CD4-positive, alpha-beta T cell treated with Interleukin-4 for 1 hour (primary cell): Measurements from ENCODE around the gene ARL8A.
"Not testable (repeated sequence)": the region's sequence is repeated elsewhere in the genome, so short reads cannot be mapped to it uniquely, and the experiment has no call there.

Source experiments
- DNase-seq, 2 donors: peaks; one replicate each; pipeline ENCODE4 v3.0.0-alpha.2; 2020 to 2022

Gene ARL8A

GRCh38 chr1:202156590-202156989 is 12.1 kb upstream of the ARL8A start:
- DNase-seq: no peak

- DNase-seq: peak in 1 of 2 donors; percentile 21
Observed at GRCh38 chr1:202155478-202156021, 11.0 kb upstream of the ARL8A start.

- DNase-seq: peak; percentile 65 to 71
Observed at GRCh38 chr1:202154766-202155477, 10.4 kb upstream of the ARL8A start.

- no peak for DNase-seq
Observed at GRCh38 chr1:202154148-202154765, 9.7 kb upstream of the ARL8A start.

GRCh38 chr1:202153284-202153683 is 8.7 kb upstream of the ARL8A start:
- DNase-seq: no peak

GRCh38 chr1:202152399-202152798 is 7.9 kb upstream of the ARL8A start:
- no peak for DNase-seq

GRCh38 chr1:202151045-202151444 is 6.5 kb upstream of the ARL8A start:
- no peak for DNase-seq

GRCh38 chr1:202150602-202151001 is 6.1 kb upstream of the ARL8A start:
- DNase-seq: no peak

GRCh38 chr1:202150187-202150586 is 5.7 kb upstream of the ARL8A start:
- no peak for DNase-seq

GRCh38 chr1:202149566-202149965 is 5.0 kb upstream of the ARL8A start:
- no peak for DNase-seq

- DNase-seq: no peak
Observed at GRCh38 chr1:202148391-202148790, 3.9 kb upstream of the ARL8A start.

GRCh38 chr1:202146993-202147392 is 2.5 kb upstream of the ARL8A start:
- no peak for DNase-seq

GRCh38 chr1:202146279-202146678 is 1.7 kb upstream of the ARL8A start:
- no peak for DNase-seq

- peak in 1 of 2 donors; percentile 17 for DNase-seq
Observed at GRCh38 chr1:202145744-202146140, 1.2 kb upstream of the ARL8A start.

- DNase-seq: peak; percentile 33 to 43
Observed at GRCh38 chr1:202145068-202145743, 669 bp upstream of the ARL8A start.

GRCh38 chr1:202143768-202144401 is 652 bp downstream of the ARL8A start:
- peak in 1 of 2 donors; percentile 41 for DNase-seq

- DNase-seq: peak; percentile 33 to 47
Observed at GRCh38 chr1:202143011-202143767, 1.3 kb downstream of the ARL8A start.

GRCh38 chr1:202141468-202141867 is 3.1 kb downstream of the ARL8A start:
- not testable (repeated sequence) for DNase-seq

- DNase-seq: no peak
Observed at GRCh38 chr1:202140833-202141232, 3.7 kb downstream of the ARL8A start.

GRCh38 chr1:202135221-202135721 is 9.3 kb downstream of the ARL8A start:
- peak; percentile 57 to 68 for DNase-seq

GRCh38 chr1:202134645-202135172 is 9.8 kb downstream of the ARL8A start:
- DNase-seq: no peak

- no peak for DNase-seq
Observed at GRCh38 chr1:202133989-202134388, 10.5 kb downstream of the ARL8A start.
